ENCODE results near the gene MORN2. TPM values are rescaled to one million over a fixed set of nuclear protein-coding genes. Genes with fewer than 3 reads are reported as not detected.

MORN2 gene
- total RNA-seq, 2 experiments from 2014 or later: 7.8 to 8.1 TPM

DNA sequence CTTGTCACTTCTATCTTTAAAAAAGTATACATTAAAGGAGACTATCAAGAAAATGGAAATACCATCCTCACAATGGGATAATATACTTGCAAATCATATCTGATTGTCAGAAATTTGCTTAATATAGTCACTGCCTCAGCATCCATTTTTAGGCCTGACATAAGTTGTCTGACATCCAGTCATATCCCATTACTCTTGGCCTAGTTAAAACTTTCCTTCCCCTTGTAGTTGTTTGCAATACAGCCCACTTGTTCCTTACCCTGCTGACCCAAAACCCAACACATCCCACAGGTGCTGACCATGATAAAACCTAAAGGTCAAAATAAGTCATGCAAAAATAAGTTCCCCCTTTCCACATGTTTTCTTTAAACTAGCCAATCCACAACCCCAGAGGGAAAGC is 10.3 kb downstream of the MORN2 start:
- BruUV-seq (replicated peaks): no TSS peak
- Histone ChIP-seq H3K27ac (ENCODE audit: low read depth, low read length, poor library complexity, severe bottlenecking) (no peak overlapping the region), H3K4me1 (ENCODE audit: insufficient read depth, low read length, poor library complexity, severe bottlenecking) (no peaks in the 10 kb centered on the region), H3K79me2 (ENCODE audit: insufficient read depth, low read depth, low read length) (no peaks in the 10 kb centered on the region), H3K9me3 (ENCODE audit: low read length) (no peaks in the 10 kb centered on the region), H3K36me3 (ENCODE audit: insufficient read depth, low read length) (no peaks in the 10 kb centered on the region), H3K9me2 (ENCODE audit: insufficient read depth, low read length) (no peaks in the 10 kb centered on the region), H4K20me1 (ENCODE audit: insufficient read depth, low read length) (no peaks in the 10 kb centered on the region), H2AFZ (ENCODE audit: low read length) (no peak overlapping the region), H3K4me2 (ENCODE audit: low read length) (no peak overlapping the region), H3K4me3 (ENCODE audit: low read depth, low read length, poor library complexity, severe bottlenecking) (no peak overlapping the region)
- no peak for TF ChIP-seq EZH2phosphoT487 (IDR thresholded peaks at IDR 0.05; ENCODE audit: borderline replicate concordance, low read depth, low read length)
- ChIA-PET POLR2A (no interaction called here), CTCF (ENCODE audit: unreplicated experiment) (no interaction called here)
- intact Hi-C loops (cut with micrococcal nuclease; ENCODE audit: unreplicated experiment): no loop called here
- no peak for DNase-seq (ENCODE audit: low spot score)

- POLR2A ChIA-PET: interaction anchor here (1.1 kb wide), 1 partner anchor 10 kb away, joined by 6 read pairs; no protein-coding TSS in a partner anchor
These were observed 11.6 kb downstream of the MORN2 start for GRCh38 chr2:38887347-38887746.

DNA sequence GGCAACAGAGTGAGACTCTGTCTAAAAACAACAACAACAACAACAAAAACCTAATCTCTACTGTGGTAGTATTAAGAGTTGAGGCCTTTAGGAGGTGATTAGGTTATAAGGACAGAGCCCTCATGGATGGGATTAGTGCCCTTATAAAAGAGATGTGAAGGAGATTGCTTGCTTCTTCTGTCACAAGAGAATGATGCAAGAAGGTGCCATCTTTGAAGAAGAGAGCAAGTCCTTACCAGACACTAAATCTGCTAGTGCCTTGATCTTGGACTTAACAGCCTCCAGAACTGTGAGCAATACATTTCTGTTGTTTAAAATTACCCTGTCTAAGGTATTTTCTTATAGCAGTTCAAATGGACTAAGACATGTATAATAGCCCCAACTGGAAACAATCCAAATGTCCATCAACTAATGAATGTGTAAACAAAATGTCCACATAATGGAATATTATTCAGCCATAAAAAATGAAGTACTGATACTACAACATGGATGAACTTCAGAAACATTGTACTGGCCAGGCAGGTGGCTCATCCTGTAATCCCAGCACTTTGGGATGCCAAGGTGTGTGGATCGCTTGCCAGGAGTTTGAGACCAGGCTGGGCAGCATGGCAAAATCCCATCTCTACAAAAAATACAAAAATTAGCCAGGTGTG is 12.3 kb downstream of the MORN2 start:
- no peak overlapping the region for H3K27ac ChIP-seq (ENCODE audit: low read depth, low read length, poor library complexity, severe bottlenecking)
- no peak overlapping the region for H2AFZ ChIP-seq (ENCODE audit: low read length)
- BruUV-seq (replicated peaks): no TSS peak
- no peak overlapping the region for H3K4me3 ChIP-seq (ENCODE audit: low read depth, low read length, poor library complexity, severe bottlenecking)
- ChIA-PET POLR2A (interaction anchor here (0.6 kb wide), 1 partner anchor 14 kb away, joined by 4 read pairs; no protein-coding TSS in a partner anchor), CTCF (ENCODE audit: unreplicated experiment) (no interaction called here)
- H4K20me1 ChIP-seq (ENCODE audit: insufficient read depth, low read length): no peaks in the 10 kb centered on the region
- H3K4me2 ChIP-seq (ENCODE audit: low read length): no peak overlapping the region
- H3K36me3 ChIP-seq (ENCODE audit: insufficient read depth, low read length): no peaks in the 10 kb centered on the region
- intact Hi-C loops (cut with micrococcal nuclease; ENCODE audit: unreplicated experiment): no loop called here
- H3K4me1 ChIP-seq (ENCODE audit: insufficient read depth, low read length, poor library complexity, severe bottlenecking): no peaks in the 10 kb centered on the region
- TF ChIP-seq CTCF (conservative IDR thresholded peaks at IDR 0.05; ENCODE audit: low read length): no peak
- no peak for TF ChIP-seq EZH2phosphoT487 (IDR thresholded peaks at IDR 0.05; ENCODE audit: borderline replicate concordance, low read depth, low read length)
- H3K9me2 ChIP-seq (ENCODE audit: insufficient read depth, low read length): no peaks in the 10 kb centered on the region
- no peak for DNase-seq (ENCODE audit: low spot score)
- H3K79me2 ChIP-seq (ENCODE audit: insufficient read depth, low read depth, low read length): no peaks in the 10 kb centered on the region
- H3K9me3 ChIP-seq (ENCODE audit: low read length): no peaks in the 10 kb centered on the region

More at GRCh38 chr2:38887347-38887746, 11.6 kb downstream of the MORN2 start:
- H3K79me2 ChIP-seq (ENCODE audit: insufficient read depth, low read depth, low read length): no peaks in the 10 kb centered on the region
- H3K4me3 ChIP-seq (ENCODE audit: low read depth, low read length, poor library complexity, severe bottlenecking): no peak overlapping the region
- H4K20me1 ChIP-seq (ENCODE audit: insufficient read depth, low read length): no peaks in the 10 kb centered on the region
- no peak for DNase-seq (ENCODE audit: low spot score)
- no peak for TF ChIP-seq CTCF (conservative IDR thresholded peaks at IDR 0.05; ENCODE audit: low read length)
- no peak for TF ChIP-seq EZH2phosphoT487 (IDR thresholded peaks at IDR 0.05; ENCODE audit: borderline replicate concordance, low read depth, low read length)
- no peak overlapping the region for H3K4me2 ChIP-seq (ENCODE audit: low read length)
- CTCF ChIA-PET (ENCODE audit: unreplicated experiment): no interaction called here
- intact Hi-C loops (cut with micrococcal nuclease; ENCODE audit: unreplicated experiment): no loop called here
- no TSS peak for BruUV-seq (replicated peaks)
- H3K4me1 ChIP-seq (ENCODE audit: insufficient read depth, low read length, poor library complexity, severe bottlenecking): no peaks in the 10 kb centered on the region
- H2AFZ ChIP-seq (ENCODE audit: low read length): no peak overlapping the region
- no peak overlapping the region for H3K27ac ChIP-seq (ENCODE audit: low read depth, low read length, poor library complexity, severe bottlenecking)
- H3K36me3 ChIP-seq (ENCODE audit: insufficient read depth, low read length): no peaks in the 10 kb centered on the region
- H3K9me2 ChIP-seq (ENCODE audit: insufficient read depth, low read length): no peaks in the 10 kb centered on the region
- no peaks in the 10 kb centered on the region for H3K9me3 ChIP-seq (ENCODE audit: low read length)

All from OCI-LY7 (cell line).